Neural cell (in vitro differentiated cells): ENCODE data around the gene RAD51B. TPM values are rescaled to one million over a fixed set of nuclear protein-coding genes. Genes with fewer than 3 reads are reported as not detected.

Source experiments
- H2AFZ ChIP-seq: fragments of 200-600, 300-800 bp; sonication (generic), shearing (Covaris generic); 2 replicates; pipeline ENCODE4 v1.6.0; 2014; ENCODE audit warnings: low read depth, mild to moderate bottlenecking, antibody characterized with exemption, low read length, moderate library complexity
- H3F3A ChIP-seq: fragments of 200-600 bp; shearing (Covaris generic); 2 replicates; pipeline ENCODE4 v1.6.1; 2016; ENCODE audit warnings: mild to moderate bottlenecking, moderate library complexity, mixed read lengths, antibody characterized with exemption, low read length; ENCODE audit not compliant: insufficient read depth, poor library complexity, severe bottlenecking
- H3K27ac ChIP-seq: fragments of 200-600, 300-800 bp; sonication (generic), shearing (Covaris generic); 2 replicates; pipeline ENCODE4 v1.5.1; 2014; ENCODE audit warnings: mild to moderate bottlenecking, low read length, moderate library complexity
- H3K27me3 ChIP-seq: fragments of 300-800, 200-600 bp; sonication (generic), shearing (Covaris generic); 2 replicates; pipeline ENCODE4 v1.6.0; 2014; ENCODE audit warnings: mild to moderate bottlenecking, low read depth, low read length, moderate library complexity; ENCODE audit not compliant: insufficient read depth
- H3K36me3 ChIP-seq: fragments of 300-800, 200-600 bp; sonication (generic), shearing (Covaris generic); 2 replicates; pipeline ENCODE4 v1.5.1; 2014; ENCODE audit warnings: mild to moderate bottlenecking, antibody characterized with exemption, low read length, moderate library complexity; ENCODE audit not compliant: insufficient read depth
- H3K4me2 ChIP-seq: fragments of 300-800, 200-600 bp; sonication (generic), shearing (Covaris generic); 2 replicates; pipeline ENCODE4 v1.6.0; 2014; ENCODE audit warnings: mild to moderate bottlenecking, low read length
- H3K4me3 ChIP-seq: fragments of 300-800, 200-600 bp; sonication (generic), shearing (Covaris generic); 2 replicates; pipeline ENCODE4 v1.5.1; 2014; ENCODE audit warnings: mild to moderate bottlenecking, low read length, moderate library complexity
- H3K79me2 ChIP-seq: fragments of 200-600 bp; shearing (Covaris generic); replicated peaks from 2 replicates; pipeline ENCODE4 v1.6.0; 2014; ENCODE audit warnings: mild to moderate bottlenecking, low read length, moderate library complexity; ENCODE audit not compliant: insufficient read depth
- H3K9ac ChIP-seq: fragments of 300-800, 200-600 bp; sonication (generic), shearing (Covaris generic); 2 replicates; pipeline ENCODE4 v1.6.1; 2016; ENCODE audit warnings: mild to moderate bottlenecking, low read length, mixed read lengths
- H3K9me2 ChIP-seq: fragments of 200-600 bp; shearing (Covaris generic); 2 replicates; pipeline ENCODE4 v1.6.1; 2016; ENCODE audit warnings: mild to moderate bottlenecking, low read length, mixed read lengths; ENCODE audit not compliant: insufficient read depth
- H3K9me3 ChIP-seq: fragments of 200-600, 300-800 bp; sonication (generic), shearing (Covaris generic); 2 replicates; pipeline ENCODE4 v1.6.1; 2016; ENCODE audit warnings: mild to moderate bottlenecking, mixed run types, low read length, moderate library complexity, mixed read lengths
- H4K20me1 ChIP-seq: fragments of 200-600 bp; shearing (Covaris generic); 2 replicates; pipeline ENCODE4 v1.6.1; 2016; ENCODE audit warnings: mild to moderate bottlenecking, mixed run types; ENCODE audit not compliant: insufficient read depth
- EP300 ChIP-seq: fragments of 450-650 bp; conservative IDR thresholded peaks from 2 replicates; pipeline ENCODE4 v1.6.1; 2014; ENCODE audit warnings: antibody characterized with exemption, mild to moderate bottlenecking, moderate library complexity; ENCODE audit not compliant: poor library complexity, severe bottlenecking
- EZH2 ChIP-seq: fragments of 200-600, 300-800 bp; shearing (Covaris generic), sonication (generic); IDR thresholded peaks from 2 replicates; pipeline ENCODE4 v1.6.1; 2014; ENCODE audit warnings: antibody characterized with exemption, low read length, borderline replicate concordance, mild to moderate bottlenecking; ENCODE audit not compliant: insufficient read depth, poor library complexity, severe bottlenecking
- MXI1 ChIP-seq: fragments of 450-650 bp; conservative IDR thresholded peaks from 2 replicates; pipeline ENCODE4 v1.6.1; 2014; ENCODE audit warnings: antibody characterized with exemption, mild to moderate bottlenecking; ENCODE audit not compliant: poor library complexity, severe bottlenecking
- POLR2AphosphoS5 ChIP-seq: IDR thresholded peaks from 2 replicates; pipeline ENCODE4 v1.6.1; 2012
- RAD21 ChIP-seq: fragments of 450-650 bp; conservative IDR thresholded peaks from 2 replicates; pipeline ENCODE4 v1.6.1; 2014; ENCODE audit warnings: antibody characterized with exemption, mild to moderate bottlenecking, moderate library complexity
- REST ChIP-seq: IDR thresholded peaks from 2 replicates; pipeline ENCODE4 v1.6.1; 2012; ENCODE audit warnings: borderline replicate concordance
- SMC3 ChIP-seq: fragments of 450-650 bp; conservative IDR thresholded peaks from 2 replicates; pipeline ENCODE4 v1.6.1; 2014; ENCODE audit warnings: antibody characterized with exemption, mild to moderate bottlenecking, moderate library complexity; ENCODE audit not compliant: poor library complexity
- TAF1 ChIP-seq: IDR thresholded peaks from 2 replicates; pipeline ENCODE4 v1.6.1; 2012; ENCODE audit warnings: low read depth
- polyA plus RNA-seq: library from polyadenylated mRNA; depleted of rRNA; stranded (reverse); fragments of >200 nt; gene quantifications from 2 replicates; pipeline ENCODE4 v1.2.3, GENCODE V29; 2014
- TF ChIP-seq, protein P1 (sequence below): fragments of 450-650 bp; IDR thresholded peaks from 2 replicates; pipeline ENCODE4 v1.5.1; 2014; ENCODE audit warnings: antibody characterized with exemption, mild to moderate bottlenecking, moderate library complexity; ENCODE audit not compliant: poor library complexity, severe bottlenecking

The RAD51B gene
- polyA plus RNA-seq, 1 donor from 2014 or later: 3.1 TPM

- Histone ChIP-seq H3K4me2 (no peak overlapping the region), H3K9me3 (no peaks in the 10 kb centered on the region), H3K27ac (no peak overlapping the region), H3K27me3 (no peaks in the 10 kb centered on the region), H4K20me1 (no peaks in the 10 kb centered on the region), H3K9ac (no peak overlapping the region), H3F3A (no peaks in the 10 kb centered on the region), H2AFZ (no peak overlapping the region), H3K79me2 (no peaks in the 10 kb centered on the region), H3K9me2 (no peaks in the 10 kb centered on the region), H3K4me3 (no peak overlapping the region), H3K36me3 (no peaks in the 10 kb centered on the region)
- TF ChIP-seq SMC3: no peak
- no peak for TF ChIP-seq EP300
- TF ChIP-seq MXI1: no peak
- TF ChIP-seq RAD21: no peak
- TF ChIP-seq TAF1: no peak
- no peak for TF ChIP-seq REST
- TF ChIP-seq EZH2: no peak
- TF ChIP-seq, protein P1, sequence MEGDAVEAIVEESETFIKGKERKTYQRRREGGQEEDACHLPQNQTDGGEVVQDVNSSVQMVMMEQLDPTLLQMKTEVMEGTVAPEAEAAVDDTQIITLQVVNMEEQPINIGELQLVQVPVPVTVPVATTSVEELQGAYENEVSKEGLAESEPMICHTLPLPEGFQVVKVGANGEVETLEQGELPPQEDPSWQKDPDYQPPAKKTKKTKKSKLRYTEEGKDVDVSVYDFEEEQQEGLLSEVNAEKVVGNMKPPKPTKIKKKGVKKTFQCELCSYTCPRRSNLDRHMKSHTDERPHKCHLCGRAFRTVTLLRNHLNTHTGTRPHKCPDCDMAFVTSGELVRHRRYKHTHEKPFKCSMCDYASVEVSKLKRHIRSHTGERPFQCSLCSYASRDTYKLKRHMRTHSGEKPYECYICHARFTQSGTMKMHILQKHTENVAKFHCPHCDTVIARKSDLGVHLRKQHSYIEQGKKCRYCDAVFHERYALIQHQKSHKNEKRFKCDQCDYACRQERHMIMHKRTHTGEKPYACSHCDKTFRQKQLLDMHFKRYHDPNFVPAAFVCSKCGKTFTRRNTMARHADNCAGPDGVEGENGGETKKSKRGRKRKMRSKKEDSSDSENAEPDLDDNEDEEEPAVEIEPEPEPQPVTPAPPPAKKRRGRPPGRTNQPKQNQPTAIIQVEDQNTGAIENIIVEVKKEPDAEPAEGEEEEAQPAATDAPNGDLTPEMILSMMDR: no peak
- TF ChIP-seq POLR2AphosphoS5: no peak
Observed at GRCh38 chr14:68278576-68279436, 459.2 kb downstream of the RAD51B start.

- Histone ChIP-seq H3K36me3 (no peaks in the 10 kb centered on the region), H4K20me1 (no peaks in the 10 kb centered on the region), H3K79me2 (no peaks in the 10 kb centered on the region), H3K9me3 (no peaks in the 10 kb centered on the region), H3K27ac (no peak overlapping the region), H3F3A (no peaks in the 10 kb centered on the region), H3K4me2 (no peak overlapping the region), H3K27me3 (no peaks in the 10 kb centered on the region), H2AFZ (no peak overlapping the region), H3K9me2 (no peaks in the 10 kb centered on the region), H3K9ac (no peak overlapping the region), H3K4me3 (no peak overlapping the region)
- TF ChIP-seq EP300: no peak
- TF ChIP-seq TAF1: no peak
- no peak for TF ChIP-seq POLR2AphosphoS5
- TF ChIP-seq REST: no peak
- TF ChIP-seq SMC3: no peak
- no peak for TF ChIP-seq RAD21
- TF ChIP-seq, protein P1: no peak
- no peak for TF ChIP-seq MXI1
- TF ChIP-seq EZH2: no peak
Observed at GRCh38 chr14:68279437-68279720, 459.8 kb downstream of the RAD51B start.
